AG09319 (cell line): ENCODE data around the gene SP140L.
"Not testable (repeated sequence)": the region's sequence is repeated elsewhere in the genome, so short reads cannot be mapped to it uniquely, and the experiment has no call there.

Experiments used
- DNase-seq: peaks from one replicate; pipeline ENCODE4 v3.0.0-alpha.2; 2010; ENCODE audit warnings: low read depth; ENCODE audit errors: extremely low read depth
- TF ChIP-seq, protein P1 (sequence below): IDR thresholded peaks from 2 replicates; pipeline ENCODE4 v1.5.1; 2011; ENCODE audit warnings: low read depth, mild to moderate bottlenecking, inconsistent platforms, low read length, moderate library complexity

The SP140L gene

DNA sequence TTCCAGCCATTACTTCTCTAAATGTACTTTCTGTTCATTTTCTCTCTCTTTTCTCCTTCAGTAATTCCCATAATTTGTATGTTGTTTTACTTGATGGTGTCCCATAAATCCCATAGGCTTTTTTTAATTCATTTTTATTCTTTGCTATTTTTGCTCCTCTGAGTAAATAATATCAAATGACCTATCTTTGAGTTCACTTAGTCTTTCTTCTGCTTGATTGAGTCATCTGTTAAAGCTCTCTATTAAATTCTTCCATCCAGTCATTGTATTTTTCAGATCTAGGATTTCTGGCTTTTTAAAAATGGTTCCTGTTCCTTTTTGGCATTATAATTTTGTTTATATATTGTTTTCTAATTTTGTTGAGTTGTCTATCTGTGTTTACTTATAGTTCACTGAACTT lies 102.5 kb downstream of the SP140L start:
- TF ChIP-seq, protein P1, sequence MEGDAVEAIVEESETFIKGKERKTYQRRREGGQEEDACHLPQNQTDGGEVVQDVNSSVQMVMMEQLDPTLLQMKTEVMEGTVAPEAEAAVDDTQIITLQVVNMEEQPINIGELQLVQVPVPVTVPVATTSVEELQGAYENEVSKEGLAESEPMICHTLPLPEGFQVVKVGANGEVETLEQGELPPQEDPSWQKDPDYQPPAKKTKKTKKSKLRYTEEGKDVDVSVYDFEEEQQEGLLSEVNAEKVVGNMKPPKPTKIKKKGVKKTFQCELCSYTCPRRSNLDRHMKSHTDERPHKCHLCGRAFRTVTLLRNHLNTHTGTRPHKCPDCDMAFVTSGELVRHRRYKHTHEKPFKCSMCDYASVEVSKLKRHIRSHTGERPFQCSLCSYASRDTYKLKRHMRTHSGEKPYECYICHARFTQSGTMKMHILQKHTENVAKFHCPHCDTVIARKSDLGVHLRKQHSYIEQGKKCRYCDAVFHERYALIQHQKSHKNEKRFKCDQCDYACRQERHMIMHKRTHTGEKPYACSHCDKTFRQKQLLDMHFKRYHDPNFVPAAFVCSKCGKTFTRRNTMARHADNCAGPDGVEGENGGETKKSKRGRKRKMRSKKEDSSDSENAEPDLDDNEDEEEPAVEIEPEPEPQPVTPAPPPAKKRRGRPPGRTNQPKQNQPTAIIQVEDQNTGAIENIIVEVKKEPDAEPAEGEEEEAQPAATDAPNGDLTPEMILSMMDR, result no peak
- DNase-seq, result no peak

DNA sequence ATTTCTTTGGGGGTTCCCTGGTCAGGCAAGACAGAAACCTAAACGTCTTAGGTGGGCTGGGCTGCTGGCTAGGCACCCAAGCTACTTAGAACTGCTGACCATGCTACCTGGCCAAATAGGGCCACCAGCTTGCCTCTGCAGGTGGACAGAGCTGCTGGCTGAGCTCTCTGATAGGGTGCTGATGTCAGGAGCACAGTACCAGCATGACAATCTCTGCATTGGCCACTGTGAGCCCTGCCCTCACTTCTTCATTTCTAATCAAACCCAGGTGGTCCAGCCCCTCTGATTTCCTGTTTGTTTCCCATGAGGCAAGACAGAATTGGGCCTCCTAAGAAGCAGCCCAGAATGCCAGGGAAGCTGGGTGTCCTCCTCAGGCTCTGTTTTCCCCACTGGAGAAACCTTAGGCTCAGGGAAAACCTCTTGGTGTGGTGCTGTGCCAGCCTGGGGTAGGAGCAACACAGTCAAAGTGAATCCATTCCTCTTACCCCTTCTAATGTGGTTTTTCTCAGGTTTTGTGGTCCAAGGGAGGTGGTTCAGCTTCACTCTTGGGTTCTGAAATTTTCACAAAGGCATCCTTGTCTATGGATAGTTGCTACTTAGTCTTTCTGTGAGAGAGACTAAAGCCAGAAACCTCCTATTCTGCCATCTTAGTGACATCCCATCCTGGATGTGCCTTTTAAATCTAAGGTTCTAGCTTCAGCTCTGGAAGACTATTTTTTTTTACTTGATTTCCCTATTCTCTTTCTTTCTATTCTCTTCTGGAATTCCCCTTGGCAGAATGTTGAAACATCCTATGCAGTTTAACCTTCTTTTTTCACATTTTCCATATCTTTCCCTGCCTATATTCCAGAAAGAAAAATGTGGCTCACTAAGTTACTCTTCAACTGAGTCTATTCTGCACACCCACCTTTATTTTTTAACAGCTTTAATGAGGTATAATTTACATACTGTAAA lies 104.2 kb downstream of the SP140L start:
- TF ChIP-seq, protein P1, result no peak
- DNase-seq, result no peak

DNA sequence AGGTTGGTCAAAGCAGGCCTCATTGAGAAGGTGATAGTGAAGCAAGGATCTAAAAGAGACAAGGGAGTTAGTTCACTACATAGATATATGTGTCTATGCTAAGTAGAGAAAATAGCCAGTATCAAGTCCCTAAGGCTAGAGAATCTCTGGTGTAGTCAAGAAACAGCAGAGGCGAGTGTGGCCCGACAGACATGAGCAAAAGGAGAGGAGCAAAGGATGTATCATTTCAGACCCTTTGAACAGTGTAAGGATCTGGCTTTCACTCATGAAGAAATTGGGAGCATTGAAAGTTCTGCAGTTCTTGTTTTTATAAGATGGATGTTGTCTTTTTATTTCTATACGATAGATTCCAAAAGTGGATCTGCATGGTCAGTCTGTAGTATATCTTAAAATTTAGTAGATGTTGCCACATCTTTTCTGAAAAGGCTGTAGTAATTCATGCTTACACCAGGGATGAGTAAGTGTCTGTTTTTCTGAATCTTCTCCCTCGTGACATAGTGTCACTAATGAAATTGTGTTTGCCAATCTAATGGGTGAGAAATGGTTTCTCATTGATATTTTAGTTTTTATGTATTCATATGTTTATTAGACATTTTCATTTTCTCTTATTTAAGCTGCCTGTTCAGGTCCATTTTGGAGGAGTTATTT lies 107.8 kb downstream of the SP140L start:
- TF ChIP-seq, protein P1, result no peak
- DNase-seq, result no peak

DNA sequence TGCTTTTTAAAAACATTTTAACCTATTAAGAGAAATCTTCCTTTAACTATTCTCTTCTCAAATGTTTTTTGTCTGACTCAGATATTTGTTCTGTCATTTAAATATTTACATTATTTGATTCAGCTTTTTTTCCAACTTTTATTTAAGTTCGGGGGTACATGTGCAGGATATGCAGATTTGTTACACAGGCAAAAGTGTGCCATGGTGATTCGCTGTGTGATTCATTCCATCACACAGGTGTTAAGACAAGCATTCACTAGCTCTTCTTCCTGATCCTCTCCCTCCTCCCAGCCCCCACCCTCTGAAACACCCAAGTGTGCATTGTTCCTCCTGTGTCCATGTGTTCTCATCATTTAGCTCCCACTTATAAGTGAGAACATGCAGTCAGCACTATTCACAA lies 108.4 kb downstream of the SP140L start:
- no peak for DNase-seq
- TF ChIP-seq, protein P1, result no peak

DNA sequence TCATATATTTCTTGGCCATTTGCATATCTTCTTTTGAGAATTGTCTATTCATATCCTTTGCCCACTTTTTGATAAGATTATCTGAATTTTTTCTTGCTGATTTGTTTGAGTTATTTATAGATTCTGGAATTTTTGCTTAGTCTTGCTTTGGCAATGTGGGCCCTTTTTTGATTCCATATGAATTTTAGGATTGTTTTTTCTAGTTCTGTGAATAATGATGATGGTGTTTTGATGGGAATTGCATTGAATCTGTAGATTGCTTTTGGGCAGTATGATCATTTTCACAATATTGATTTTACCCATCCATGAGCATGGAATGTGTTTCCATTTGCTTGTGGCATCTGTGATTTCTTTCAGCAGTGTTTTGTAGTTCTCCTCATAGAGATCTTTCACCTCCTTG lies 112.1 kb downstream of the SP140L start:
- not testable (repeated sequence) for DNase-seq

DNA sequence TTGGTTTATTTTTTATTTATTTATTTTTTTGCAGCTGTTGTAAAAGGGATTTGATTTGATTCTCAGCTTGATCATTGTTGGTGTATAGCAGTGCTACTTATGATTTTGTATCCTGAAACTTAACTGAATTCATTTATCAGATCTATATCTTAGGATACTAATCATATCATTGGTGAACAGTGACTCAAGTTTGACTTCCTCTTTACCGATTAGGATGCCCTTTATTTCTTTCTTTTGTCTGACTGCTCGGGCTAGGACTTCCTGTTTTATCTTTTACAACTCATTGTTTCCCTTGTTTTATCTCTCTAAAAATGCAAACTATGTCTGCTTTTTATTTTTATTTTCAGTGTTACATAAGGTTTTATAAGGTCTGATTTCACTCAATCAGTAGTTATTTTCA lies 112.6 kb downstream of the SP140L start:
- no peak for DNase-seq
- TF ChIP-seq, protein P1, result no peak

DNA sequence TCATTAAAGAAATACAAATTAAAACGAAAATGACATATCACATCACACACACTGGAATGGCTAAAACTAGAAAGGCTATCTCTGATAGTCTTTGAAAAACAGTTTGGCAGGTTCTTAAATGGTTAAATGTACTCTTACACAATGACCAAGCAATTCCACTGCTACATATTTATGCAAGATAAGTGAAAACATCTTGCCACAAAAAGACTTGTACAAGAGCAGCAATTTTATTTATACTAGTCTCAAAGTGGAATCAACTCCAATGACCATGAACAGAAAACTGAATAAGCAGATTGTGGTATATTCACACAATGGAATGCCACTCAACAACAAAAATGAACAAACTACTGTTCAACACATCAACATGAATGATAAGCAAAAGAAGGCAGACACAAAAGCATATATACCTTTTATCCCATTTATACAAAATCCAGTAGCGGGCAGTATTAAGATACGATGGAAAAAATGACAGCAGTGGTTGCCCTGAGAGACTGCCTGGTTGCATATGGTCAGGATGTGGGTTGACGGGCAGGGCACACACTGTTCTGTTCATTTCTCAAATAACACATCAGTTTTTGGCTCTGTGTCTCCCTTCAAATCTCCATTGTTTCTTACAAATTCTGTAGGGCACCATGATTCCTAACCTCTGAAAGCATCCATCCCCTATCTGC lies 114.4 kb downstream of the SP140L start:
- peak; percentile 57 for DNase-seq
- TF ChIP-seq, protein P1, result no peak
